Loucy (cell line): ENCODE data around the gene PITRM1.

Source experiments
- H2AFZ ChIP-seq: fragments of 200-600 bp; sonication (generic); 2 replicates; pipeline ENCODE4 v1.6.0; 2016; ENCODE audit warnings: antibody characterized with exemption, mild to moderate bottlenecking, low read length, moderate library complexity
- H3F3A ChIP-seq: fragments of 200-600 bp; 2 replicates; pipeline ENCODE4 v1.6.0; 2016; ENCODE audit warnings: antibody characterized with exemption, low read depth, mild to moderate bottlenecking
- H3K27me3 ChIP-seq: fragments of 200-600 bp; sonication (generic); 2 replicates; pipeline ENCODE4 v1.6.1; 2014; ENCODE audit warnings: low read length, mild to moderate bottlenecking; ENCODE audit not compliant: insufficient read depth, poor library complexity, severe bottlenecking
- H3K36me3 ChIP-seq: fragments of 200-600 bp; sonication (generic); 2 replicates; pipeline ENCODE4 v1.6.1; 2016; ENCODE audit warnings: low read length; ENCODE audit not compliant: insufficient read depth
- H3K4me1 ChIP-seq: fragments of 200-600 bp; sonication (generic); 2 replicates; pipeline ENCODE4 v1.5.1; 2014; ENCODE audit warnings: low read length, mild to moderate bottlenecking; ENCODE audit not compliant: insufficient read depth, poor library complexity, severe bottlenecking
- H3K4me2 ChIP-seq: fragments of 200-600 bp; sonication (generic); 2 replicates; pipeline ENCODE4 v1.6.0; 2014; ENCODE audit warnings: antibody characterized with exemption, low read length, low read depth, mild to moderate bottlenecking; ENCODE audit not compliant: poor library complexity, severe bottlenecking
- H3K4me3 ChIP-seq: fragments of 200-600 bp; sonication (generic); 2 replicates; pipeline ENCODE4 v1.5.1; 2014; ENCODE audit warnings: low read length, mild to moderate bottlenecking, mixed read lengths; ENCODE audit not compliant: poor library complexity, severe bottlenecking
- H3K79me2 ChIP-seq: fragments of 200-600 bp; sonication (generic); 2 replicates; pipeline ENCODE4 v1.6.1; 2014; ENCODE audit warnings: low read length; ENCODE audit not compliant: insufficient read depth
- H3K9ac ChIP-seq: fragments of 200-600 bp; sonication (generic); 2 replicates; pipeline ENCODE4 v1.6.0; 2014; ENCODE audit warnings: mild to moderate bottlenecking, low read depth, low read length, moderate library complexity; ENCODE audit not compliant: poor library complexity, severe bottlenecking
- H3K9me2 ChIP-seq: fragments of 200-600 bp; sonication (generic); replicated peaks from 2 replicates; pipeline ENCODE4 v1.6.1; 2016; ENCODE audit warnings: low read depth, low read length, mixed read lengths
- H3K9me3 ChIP-seq: fragments of 200-600 bp; sonication (generic); 2 replicates; pipeline ENCODE4 v1.6.1; 2014; ENCODE audit warnings: mild to moderate bottlenecking, antibody characterized with exemption, low read length, low read depth; ENCODE audit not compliant: insufficient read depth
- H4K20me1 ChIP-seq: fragments of 200-600 bp; sonication (generic); 2 replicates; pipeline ENCODE4 v1.6.0; 2014; ENCODE audit warnings: antibody characterized with exemption, low read length, mild to moderate bottlenecking; ENCODE audit not compliant: insufficient read depth, poor library complexity, severe bottlenecking
- EZH2phosphoT487 ChIP-seq: fragments of 200-600 bp; IDR thresholded peaks from 2 replicates; pipeline ENCODE4 v1.6.1; 2018; ENCODE audit warnings: antibody characterized with exemption, mild to moderate bottlenecking, moderate library complexity, borderline replicate concordance
- TF ChIP-seq, protein P1 (sequence below): fragments of 200-600 bp; sonication (generic); conservative IDR thresholded peaks from 2 replicates; pipeline ENCODE4 v1.5.1; 2014; ENCODE audit warnings: mild to moderate bottlenecking, antibody characterized with exemption, low read length

Gene PITRM1

DNA sequence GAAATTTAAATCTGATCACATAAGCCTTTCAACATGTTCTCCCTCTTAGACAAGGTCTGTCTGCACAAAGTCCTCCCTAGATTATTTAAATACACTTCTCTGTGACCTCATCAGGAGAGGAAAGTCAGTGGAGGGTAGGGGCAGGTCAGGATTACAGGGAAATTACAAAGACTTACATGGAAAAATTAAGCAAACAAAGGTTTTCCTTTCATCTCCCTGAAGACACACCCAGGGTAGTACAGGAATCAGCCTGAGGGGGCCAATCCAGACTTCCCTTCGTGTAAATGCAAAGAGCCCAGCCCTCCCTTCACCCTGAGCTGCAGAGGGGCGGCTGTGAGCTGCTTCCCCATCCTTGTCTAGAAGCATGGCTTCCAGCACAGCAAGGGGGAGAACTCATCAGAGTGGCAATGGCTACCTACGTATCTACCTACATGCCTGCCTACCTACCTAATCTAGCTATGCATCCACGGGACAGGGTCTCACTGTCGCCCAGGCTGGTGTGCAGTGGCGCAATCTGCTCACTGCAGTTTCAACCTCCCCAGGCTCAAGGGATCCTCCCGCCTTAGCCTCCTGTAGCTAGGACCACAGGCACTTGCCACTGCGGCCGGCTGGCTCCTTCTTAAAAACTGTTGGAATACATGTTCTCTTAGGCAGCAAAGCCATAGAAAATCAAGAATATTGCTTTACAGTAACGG lies 33.2 kb downstream of the PITRM1 start:
- Histone ChIP-seq H3K9me3 (no peaks in the 10 kb centered on the region), H3F3A (no peaks in the 10 kb centered on the region), H3K27me3 (no peaks in the 10 kb centered on the region), H3K9ac (no peak overlapping the region), H2AFZ (no peak overlapping the region), H3K4me1 (no peaks in the 10 kb centered on the region), H3K36me3 (peaks cover 96% of the 10 kb centered on the region; the same call in 1 of the 2 replicates), H4K20me1 (no peaks in the 10 kb centered on the region), H3K79me2 (no peaks in the 10 kb centered on the region), H3K9me2 (no peaks in the 10 kb centered on the region), H3K4me3 (no peak overlapping the region), H3K4me2 (no peak overlapping the region)
- TF ChIP-seq, protein P1, sequence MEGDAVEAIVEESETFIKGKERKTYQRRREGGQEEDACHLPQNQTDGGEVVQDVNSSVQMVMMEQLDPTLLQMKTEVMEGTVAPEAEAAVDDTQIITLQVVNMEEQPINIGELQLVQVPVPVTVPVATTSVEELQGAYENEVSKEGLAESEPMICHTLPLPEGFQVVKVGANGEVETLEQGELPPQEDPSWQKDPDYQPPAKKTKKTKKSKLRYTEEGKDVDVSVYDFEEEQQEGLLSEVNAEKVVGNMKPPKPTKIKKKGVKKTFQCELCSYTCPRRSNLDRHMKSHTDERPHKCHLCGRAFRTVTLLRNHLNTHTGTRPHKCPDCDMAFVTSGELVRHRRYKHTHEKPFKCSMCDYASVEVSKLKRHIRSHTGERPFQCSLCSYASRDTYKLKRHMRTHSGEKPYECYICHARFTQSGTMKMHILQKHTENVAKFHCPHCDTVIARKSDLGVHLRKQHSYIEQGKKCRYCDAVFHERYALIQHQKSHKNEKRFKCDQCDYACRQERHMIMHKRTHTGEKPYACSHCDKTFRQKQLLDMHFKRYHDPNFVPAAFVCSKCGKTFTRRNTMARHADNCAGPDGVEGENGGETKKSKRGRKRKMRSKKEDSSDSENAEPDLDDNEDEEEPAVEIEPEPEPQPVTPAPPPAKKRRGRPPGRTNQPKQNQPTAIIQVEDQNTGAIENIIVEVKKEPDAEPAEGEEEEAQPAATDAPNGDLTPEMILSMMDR: no peak
- no peak for TF ChIP-seq EZH2phosphoT487

DNA sequence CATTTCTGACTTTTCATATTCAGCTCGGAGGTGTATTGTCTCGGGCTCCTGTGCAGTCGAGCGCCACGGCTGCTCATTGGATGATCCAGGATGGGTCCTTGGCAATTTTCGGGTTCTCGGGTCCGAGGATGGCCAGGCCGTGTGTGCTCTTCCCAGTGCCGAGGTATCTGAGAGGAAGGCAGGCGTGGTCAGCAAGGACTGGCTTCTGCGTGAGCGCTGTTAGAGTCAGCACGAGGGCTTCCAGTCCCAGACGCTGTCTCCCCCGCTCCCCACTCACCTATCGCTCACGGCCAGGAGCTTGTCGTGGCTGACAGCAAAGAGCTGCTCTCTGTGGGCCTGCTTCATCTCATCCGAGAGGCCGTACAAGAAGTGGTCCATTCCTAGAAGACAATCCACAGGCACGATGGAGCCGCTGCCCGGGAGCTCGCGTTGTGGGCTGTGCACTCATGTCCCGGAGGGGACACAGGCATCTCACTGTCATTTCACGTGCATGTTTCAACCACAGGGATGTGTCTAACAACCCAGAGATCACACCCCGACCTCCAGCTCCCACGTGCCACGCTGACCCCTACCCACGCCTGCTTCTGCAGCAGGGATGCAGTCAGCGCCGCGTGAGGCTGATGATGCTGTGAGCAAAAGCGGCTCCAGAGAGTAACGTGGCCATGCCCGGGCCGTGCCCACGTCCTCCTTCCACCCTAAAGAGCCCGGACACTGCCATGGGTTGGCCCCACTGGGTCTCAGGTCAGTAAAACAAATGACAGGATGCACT lies 34.4 kb downstream of the PITRM1 start:
- Histone ChIP-seq H3K9me2 (no peaks in the 10 kb centered on the region), H3K9me3 (no peaks in the 10 kb centered on the region), H3K4me2 (no peak overlapping the region), H2AFZ (no peak overlapping the region), H3K4me3 (no peak overlapping the region), H3F3A (no peaks in the 10 kb centered on the region), H3K4me1 (no peaks in the 10 kb centered on the region), H3K27me3 (no peaks in the 10 kb centered on the region), H3K79me2 (no peaks in the 10 kb centered on the region), H3K36me3 (peaks cover 98% of the 10 kb centered on the region; the same call in 1 of the 2 replicates), H3K9ac (no peak overlapping the region), H4K20me1 (no peaks in the 10 kb centered on the region)
- no peak for TF ChIP-seq EZH2phosphoT487
- TF ChIP-seq, protein P1: no peak

DNA sequence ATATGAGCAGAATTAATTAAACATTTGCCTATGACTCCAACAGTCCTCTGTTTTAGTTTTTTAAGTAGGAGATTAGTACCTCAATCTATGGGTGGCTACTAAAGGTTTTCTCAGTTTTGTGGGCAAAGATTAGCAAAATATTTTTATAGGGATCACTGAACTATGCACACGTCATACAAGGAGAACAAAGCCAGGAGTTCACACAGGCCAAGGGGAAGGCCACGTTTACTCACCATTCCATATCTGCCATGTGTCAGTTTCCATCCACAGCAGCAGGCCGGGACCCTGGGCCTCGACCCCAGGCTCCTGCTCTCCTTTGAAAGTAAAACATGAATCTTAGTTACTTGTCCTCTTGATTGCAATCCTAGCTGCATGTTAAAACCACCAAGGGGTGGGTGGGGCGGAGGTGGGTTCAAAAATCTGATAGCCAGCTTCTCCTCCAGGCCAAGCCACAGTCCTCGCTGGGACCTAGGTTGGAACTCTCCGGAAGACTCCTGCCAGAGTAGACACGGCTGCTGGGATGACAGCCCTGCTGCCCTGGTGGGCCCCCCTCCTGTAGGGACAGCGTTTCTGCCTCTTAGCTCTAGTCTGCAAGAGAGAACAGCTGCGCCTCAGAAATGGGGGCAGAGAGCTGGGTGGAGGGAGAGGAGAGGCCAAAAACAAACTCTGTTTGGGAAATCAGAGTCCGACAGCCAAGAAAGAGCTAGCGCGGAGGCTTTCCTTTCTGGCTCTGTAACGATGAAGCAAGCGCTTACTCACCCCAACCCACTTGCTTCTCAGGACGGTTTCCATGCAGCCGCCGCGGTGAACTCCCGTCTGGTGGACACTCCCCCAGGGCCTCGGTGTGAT lies 35.6 kb downstream of the PITRM1 start:
- no peaks in the 10 kb centered on the region for H3K9me2 ChIP-seq
- TF ChIP-seq EZH2phosphoT487: no peak
- TF ChIP-seq, protein P1: no peak
- H3K79me2 ChIP-seq: no peaks in the 10 kb centered on the region
- H2AFZ ChIP-seq: no peak overlapping the region
- H3K4me3 ChIP-seq: no peak overlapping the region
- no peaks in the 10 kb centered on the region for H4K20me1 ChIP-seq
- no peak overlapping the region for H3K4me2 ChIP-seq
- H3K9ac ChIP-seq: no peak overlapping the region
- peaks cover 100% of the 10 kb centered on the region; the same call in 1 of the 2 replicates for H3K36me3 ChIP-seq
- H3K4me1 ChIP-seq: no peaks in the 10 kb centered on the region
- H3K9me3 ChIP-seq: no peaks in the 10 kb centered on the region
- H3K27me3 ChIP-seq: no peaks in the 10 kb centered on the region
- H3F3A ChIP-seq: no peaks in the 10 kb centered on the region
